Fibroblast of the conjunctiva (primary cell): ENCODE data around the gene SASH3.

Experiments used
- DNase-seq: peaks from one replicate; pipeline ENCODE4 v3.0.0-alpha.2; 2010; ENCODE audit warnings: low read depth

SASH3 gene

DNA sequence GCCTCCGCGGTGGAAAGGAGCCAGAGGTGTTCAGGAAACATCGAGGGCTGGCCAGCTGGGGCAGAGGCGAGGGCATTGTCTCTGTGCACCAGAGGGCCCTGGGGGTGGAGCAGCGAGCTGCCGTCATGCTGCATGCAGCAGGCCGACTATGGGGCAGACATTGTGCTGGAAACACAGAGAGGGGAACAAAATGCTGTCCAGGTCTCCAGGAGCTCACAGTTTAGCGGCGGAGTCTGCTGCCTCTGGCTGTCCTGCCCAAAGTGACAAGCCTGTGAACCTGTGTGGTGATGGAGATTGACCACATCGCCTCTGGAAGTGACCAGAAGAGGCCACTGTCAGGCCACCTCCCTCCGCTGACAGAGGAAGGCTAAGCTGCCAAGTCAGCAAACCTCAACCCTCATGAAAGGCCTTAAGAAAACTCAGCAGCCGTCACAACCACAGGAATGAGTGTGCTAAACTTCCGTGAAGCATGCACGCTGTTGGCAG is 20.1 kb upstream of the SASH3 start:
- DNase-seq, result no peak

DNA sequence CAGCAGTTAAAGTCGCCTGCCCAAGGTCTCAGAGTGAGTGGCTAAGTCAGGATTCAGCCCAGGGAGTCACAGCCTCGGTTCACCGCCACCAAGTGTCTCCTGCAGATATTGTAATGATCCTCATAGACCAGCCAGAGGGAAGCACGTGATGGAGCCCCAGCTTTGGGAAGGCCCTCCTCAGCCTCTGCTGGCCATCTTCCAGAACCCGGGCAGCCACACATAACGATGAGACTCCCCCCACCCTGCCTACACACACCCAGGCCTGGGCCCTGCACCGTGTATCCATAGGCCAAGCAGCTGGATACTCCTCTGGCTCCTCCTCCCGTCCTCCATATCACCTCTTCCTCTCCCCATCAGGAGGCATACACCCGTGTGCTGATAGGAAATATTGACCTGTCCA is 19.6 kb upstream of the SASH3 start:
- no peak for DNase-seq

DNA sequence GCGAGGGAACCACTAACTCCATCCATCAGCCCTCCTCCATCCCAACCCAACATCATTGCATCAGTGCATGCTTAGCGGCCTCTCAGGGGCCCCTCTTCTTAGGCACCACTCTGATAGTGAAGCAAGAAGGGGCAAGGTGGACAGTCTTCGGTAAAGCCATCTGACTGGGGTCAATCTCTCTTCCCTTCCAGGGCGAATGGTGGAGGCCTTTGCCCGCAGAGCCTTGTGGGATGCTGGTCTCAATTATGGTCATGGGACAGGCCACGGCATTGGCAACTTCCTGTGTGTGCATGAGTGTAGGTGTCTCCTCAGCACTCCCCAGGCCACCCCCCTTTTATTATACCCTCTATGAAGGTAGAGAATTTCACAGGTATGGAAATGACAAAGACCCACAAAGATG is 18.8 kb upstream of the SASH3 start:
- DNase-seq, result no peak

DNA sequence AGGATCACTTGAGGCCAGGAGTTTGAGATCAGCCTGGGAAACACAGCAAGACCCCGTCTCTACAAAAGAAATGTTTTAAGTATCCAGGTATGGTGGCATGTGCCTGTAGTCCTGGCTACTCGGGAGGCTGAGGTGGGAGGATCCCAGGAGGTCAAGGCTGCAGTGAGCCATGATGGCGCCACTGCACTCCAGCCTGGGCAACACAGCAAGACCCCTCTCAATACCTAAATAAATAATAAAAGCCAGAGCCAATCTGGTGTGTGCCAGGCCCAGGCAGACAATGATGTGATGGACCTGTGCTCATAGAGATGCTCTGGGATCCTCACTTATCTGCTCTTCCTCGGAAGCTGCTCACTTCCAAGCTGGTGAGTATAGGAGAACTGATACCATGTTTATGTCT is 18.2 kb upstream of the SASH3 start:
- DNase-seq, result no peak

- no peak for DNase-seq
Observed at GRCh38 chrX:129762448-129762847, 17.3 kb upstream of the SASH3 start.

- DNase-seq, result no peak
Observed at GRCh38 chrX:129763666-129764065, 16.1 kb upstream of the SASH3 start.

DNA sequence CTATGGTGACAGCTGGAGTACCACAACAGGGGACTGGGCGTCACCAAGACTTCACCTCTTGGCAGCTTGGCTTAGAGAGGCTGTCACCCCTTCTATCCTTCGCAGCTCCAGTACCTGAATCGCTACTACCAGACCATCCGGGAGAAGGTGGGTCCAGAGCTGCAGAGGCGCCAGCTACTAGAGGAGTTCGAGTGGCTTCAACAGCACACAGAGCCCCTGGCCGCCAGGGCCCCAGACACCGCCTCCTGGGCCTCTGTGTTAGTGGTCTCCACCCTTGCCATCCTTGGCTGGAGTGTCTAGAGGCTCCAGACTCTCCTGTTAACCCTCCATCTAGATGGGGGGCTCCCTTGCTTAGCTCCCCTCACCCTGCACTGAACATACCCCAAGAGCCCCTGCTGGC is 11.6 kb upstream of the SASH3 start:
- DNase-seq, result no peak

DNA sequence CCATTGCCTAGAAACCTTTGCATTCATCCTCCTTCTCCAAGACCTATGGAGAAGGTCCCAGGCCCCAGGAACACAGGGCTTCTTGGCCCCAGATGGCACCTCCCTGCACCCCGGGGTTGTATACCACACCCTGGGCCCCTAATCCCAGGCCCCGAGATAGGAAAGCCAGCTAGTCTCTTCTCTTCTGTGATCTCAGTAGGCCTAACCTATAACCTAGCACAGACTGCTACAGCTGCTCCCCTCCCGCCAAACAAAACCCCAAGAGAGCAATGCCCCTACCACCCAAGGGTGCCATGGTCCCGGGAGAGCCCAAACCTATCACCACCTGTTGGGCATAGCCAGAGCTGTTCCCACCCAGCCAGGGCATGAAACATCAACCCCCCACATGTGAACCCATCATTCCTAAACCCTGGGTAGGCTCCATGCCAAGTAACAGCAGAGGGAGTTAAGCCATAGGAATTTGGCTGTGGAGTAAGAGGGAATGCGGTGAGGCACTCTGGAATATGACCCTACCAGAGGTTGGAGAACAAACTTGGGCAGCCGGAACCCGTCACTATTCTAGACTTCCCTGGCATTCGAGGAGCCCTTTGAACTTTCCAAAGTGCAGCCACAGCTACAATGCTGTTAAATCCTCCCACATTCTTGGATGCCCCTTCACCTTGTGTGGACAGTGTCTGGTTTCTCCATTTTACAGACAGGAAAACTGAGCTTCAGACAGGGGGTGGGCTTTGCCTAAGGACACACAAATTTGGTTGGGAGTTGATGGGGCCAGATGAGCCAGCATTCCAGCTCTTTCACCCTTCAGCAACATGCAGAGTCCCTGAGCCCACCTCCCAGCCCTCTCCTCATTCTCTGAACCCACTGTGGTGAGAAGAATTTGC is 10.9 kb upstream of the SASH3 start:
- no peak for DNase-seq

DNA sequence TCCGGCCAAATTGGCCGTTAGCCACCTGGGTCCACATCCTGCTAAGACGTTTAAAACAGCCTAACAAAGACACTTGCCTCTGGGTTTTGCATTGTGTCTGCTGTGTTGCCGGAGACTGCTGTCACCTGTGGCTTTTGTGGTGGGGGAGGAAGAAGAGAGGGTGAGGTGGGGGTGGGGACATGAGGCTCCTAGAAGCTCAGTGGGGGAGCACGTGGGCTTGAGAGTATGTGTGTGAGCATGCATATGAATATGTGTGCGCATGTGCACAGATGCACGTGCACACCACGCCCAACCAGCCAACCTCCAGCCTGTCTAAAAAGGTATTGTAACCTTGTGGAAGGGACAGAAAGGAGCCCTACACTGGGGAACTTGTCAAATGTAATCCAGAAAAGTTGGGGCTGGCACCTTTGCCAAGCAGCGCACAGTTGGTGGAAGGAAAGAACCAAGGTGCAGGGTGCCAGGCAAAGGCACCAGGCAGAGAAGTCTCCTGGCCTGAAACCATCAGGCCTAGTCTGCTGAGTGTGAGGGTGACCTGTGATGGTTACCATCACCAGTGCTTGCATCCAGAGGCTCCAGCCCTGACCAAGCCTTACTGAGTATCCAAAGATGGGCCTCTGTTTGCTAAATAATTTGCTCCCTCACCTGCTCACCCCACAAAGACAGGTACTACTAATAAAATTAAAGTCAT is 10.1 kb upstream of the SASH3 start:
- DNase-seq, result no peak

DNA sequence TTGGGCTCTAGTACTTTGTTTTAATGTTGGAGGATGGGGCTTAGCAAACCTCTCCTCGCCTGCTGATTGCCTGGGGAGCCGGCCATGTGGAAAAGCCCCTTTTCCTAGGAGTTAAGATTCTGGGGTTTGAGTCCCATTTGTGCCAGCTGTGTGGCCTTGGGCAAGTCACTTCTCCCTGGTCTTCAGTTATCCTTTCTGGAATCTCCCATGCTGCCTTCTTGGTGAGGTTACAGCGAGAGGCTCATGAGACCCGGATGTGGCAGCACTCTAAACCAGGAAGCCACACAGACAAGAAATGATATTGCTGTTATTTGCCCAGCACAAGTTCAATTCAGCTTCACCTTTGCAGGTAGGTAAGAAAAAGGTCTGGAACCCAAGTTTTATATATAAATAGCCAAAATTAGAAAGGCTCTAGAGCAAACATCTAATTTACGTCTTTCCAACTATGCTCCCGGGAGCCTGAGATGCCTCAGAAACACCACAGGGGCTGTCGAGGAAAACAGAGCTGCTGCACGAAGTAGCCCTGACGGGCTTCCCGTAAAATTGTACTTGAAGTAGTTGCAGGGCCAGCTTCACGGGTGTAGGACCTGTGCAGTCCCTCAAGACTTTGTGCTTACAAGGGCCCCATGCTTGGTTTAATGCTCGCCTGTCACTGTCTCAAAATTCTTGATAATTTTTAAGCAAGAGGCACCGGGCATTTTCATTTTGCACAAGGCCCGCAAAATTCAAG is 8.3 kb upstream of the SASH3 start:
- DNase-seq, result no peak

- no peak for DNase-seq
Observed at GRCh38 chrX:129772796-129773431, 6.8 kb upstream of the SASH3 start.

DNA sequence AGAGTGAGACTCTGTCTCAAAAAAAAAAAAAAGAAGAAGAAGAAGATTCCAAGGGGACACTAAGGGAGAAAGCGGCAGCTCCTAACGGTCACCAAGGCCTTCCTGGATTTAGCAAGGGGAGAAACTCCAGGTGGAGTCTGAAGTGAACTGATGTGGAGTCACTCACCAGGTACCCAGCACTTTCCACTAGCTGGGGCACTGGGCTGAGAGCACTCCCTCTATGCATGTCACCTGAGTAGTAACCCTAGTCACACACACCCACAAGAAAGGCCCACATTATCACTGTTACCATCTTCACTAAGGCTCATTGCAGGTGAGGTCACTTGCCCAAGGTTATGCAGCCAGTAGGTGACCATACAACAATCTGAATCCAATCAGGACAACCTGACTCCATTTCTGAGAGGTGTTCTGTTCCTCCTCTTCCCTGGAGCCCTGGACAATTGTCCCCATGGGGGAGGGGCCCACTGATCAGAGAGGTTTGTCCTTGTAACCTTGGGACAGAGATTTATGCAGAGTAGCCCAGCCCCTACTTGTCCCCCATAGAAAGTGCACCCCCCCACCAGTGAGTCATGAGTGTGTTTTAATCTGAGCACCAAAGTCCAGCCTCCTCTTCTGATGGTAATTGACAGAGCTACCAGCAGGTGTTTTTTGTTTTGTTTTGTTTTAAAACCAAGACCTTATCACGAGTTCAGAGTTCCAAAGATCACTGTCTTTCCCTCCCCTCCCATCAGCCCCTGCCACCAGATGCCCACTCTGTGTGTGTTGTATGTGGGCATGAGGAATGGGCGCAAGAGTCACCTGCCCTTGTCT is 5.9 kb upstream of the SASH3 start:
- DNase-seq, result no peak

DNA sequence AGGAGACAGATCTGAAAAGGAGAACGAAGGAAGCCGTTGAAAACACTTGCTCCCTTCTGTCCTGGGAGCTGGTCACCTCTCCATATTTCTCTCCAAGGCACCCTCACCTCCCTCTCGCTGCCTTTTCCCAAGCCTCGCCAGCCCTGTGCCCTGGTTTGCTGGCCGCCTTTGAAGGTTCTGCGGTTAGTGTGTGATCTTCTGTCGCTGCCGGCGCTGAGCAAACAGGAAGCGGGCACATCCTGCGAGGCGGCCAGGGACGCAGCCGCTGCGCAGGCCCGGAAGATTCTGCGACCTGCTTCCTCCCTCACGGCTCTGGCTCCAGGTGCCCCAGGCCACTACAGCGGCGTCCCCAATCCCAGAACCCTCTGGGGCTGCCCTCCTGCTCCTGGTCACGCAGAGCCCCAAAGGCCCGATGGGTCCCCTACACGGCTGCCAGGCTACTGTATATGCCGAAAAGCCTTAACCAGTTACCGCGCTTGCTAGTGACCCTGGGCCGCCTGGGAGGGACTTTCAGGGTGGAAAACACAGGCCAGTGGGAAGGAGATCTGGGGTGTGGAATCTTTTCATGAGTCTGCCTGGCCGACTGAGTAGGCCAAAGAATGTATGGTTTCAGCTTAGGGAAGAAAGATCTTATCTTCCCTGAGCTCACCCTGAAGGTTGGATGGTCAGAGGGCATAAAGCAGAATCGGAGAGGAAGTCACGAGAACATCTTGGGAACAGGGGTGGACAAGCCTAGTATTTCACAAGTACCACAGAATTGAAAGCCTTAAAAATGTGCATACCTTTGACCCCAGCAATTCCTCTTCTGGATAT is 2.3 kb upstream of the SASH3 start:
- DNase-seq, result no peak

GRCh38 chrX:129779086-129779672 is 570 bp upstream of the SASH3 start:
- DNase-seq, result no peak

GRCh38 chrX:129780441-129781105 is 824 bp downstream of the SASH3 start:
- no peak for DNase-seq

DNA sequence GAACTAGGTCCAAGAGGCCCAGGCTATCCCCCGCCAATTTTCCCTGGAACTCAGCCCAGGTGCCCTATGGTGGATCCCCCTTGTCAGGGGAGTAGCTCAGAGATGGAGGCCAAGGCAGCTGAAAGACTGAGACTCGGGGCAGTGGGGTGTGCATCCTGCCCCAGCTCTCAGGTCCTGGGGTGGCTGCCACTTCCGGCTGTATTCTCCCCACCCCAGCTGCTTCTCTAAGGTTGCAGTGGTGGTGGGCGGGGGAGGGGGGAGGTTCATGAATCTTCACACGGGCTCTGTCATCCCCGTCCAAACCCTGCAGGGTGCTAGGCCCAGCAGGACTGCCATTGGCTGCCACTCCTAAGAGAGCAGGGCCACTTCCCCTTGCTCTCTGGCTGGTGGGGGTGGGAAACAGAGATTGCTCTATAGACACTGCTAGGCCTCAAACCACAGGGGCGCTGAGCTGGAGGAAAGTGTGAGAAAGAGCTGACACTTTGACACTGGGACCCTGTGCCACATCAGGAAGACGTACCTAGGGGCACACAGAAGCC is 1.5 kb downstream of the SASH3 start:
- no peak for DNase-seq

GRCh38 chrX:129781680-129782495 is 2.1 kb downstream of the SASH3 start:
- no peak for DNase-seq

DNA sequence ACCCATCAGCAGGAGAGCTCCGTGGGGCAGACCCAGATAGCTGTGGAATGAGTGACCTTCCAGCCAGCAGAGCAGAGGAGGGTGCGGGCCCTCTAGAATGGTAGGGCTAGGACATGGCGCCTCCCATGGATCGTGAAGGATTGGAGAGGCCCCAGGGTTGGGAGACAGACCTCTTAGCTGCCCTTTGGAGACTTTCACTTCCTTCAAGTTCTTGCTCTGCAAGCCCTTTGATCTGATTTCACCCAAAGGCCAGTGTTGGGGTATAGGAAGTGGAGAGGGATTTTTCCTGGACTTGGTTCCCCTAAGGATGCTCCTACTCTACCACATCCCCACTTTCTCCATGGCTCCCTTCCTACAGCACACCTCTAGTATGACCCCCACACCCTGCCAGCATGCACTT is 3.0 kb downstream of the SASH3 start:
- no peak for DNase-seq
